ENCODE data around the gene SLC25A38.

SLC25A38 gene

DNA sequence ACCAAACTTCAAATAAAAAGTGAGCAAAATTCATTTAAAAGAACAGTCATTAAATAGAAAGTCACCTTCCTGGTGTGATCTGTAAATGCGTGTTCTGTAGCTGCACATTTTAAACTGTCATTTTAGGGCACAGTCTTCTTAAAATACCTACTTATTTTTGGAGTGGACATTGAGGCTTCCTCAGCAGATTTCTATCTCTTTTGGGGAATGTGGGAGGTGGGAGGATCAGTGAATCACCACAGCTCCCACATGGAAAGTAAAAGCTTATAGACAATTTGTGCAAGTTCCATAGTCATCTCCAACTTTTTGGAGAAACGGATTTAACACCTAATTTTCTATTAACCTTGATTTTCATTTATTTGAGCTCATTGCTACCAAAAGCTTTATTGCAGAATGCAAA is 63.3 kb downstream of the SLC25A38 start:
- no peaks in the 10 kb centered on the region for H3K4me1 ChIP-seq (ENCODE audit: control insufficient read depth in 1 of 2, insufficient read depth in 2 of 2, low read length in 2 of 2)
- no peak overlapping the region for H3K27ac ChIP-seq (ENCODE audit: low read depth, low read length)
- H3K36me3 ChIP-seq (ENCODE audit: control insufficient read depth in 1 of 2, insufficient read depth in 2 of 2, low read length in 2 of 2): no peaks in the 10 kb centered on the region
- no peaks in the 10 kb centered on the region for H3K9me3 ChIP-seq (ENCODE audit: control insufficient read depth in 1 of 2, low read length in 2 of 2)
- H3K4me3 ChIP-seq (ENCODE audit: low read depth in 1 of 2, low read length in 2 of 2): no peak overlapping the region
- H3K27me3 ChIP-seq (ENCODE audit: control insufficient read depth in 1 of 2, insufficient read depth in 2 of 2, low read length in 2 of 2): peaks cover 0 to 4% of the 10 kb centered on the region in 2 donors
- no peak overlapping the region for H3K9ac ChIP-seq (ENCODE audit: low read depth in 1 of 2, low read length in 2 of 2)

Measured in duodenal mucosa (tissue), 2 donors.